A673 (cell line): ENCODE data around the gene SETD3. TPM values are rescaled to one million over a fixed set of nuclear protein-coding genes. Genes with fewer than 3 reads are reported as not detected.

Source experiments
- BruUV-seq: library from RNA; stranded (reverse); fragments of 400-500 nt; replicated peaks from 2 replicates; lab custom pipeline; 2021; lab: Mats Ljungman, UMichigan
- CTCF ChIA-PET: fragments of 300-600 bp; sonication (Branson Sonifier 250); formaldehyde crosslinking; loops from one replicate; lab custom pipeline; 2022; ENCODE audit warnings: antibody characterized with exemption; lab: Charles Lee
- POLR2A ChIA-PET: fragments of 300-600 bp; sonication (Branson Sonifier 250); formaldehyde crosslinking; loops from one replicate; lab custom pipeline; 2022; ENCODE audit warnings: antibody characterized with exemption; ENCODE audit not compliant: low non-redundant PET; lab: Charles Lee
- DNase-seq: peaks from one replicate; pipeline ENCODE4 v3.0.0-alpha.2; 2015; ENCODE audit warnings: low spot score
- H3K27ac ChIP-seq: fragments of 200-600 bp; sonication (generic); 2 replicates; pipeline ENCODE4 v1.5.1; 2016; ENCODE audit warnings: mixed run types, low read depth, mild to moderate bottlenecking, mixed read lengths, antibody characterized with exemption, low read length; ENCODE audit not compliant: poor library complexity, severe bottlenecking
- H3K27me3 ChIP-seq: fragments of 200-600 bp; sonication (generic); replicated peaks from 2 replicates; pipeline ENCODE4 v1.6.1; 2017; ENCODE audit warnings: mixed run types, low read depth, mild to moderate bottlenecking, mixed read lengths, antibody characterized with exemption, low read length; ENCODE audit not compliant: insufficient read depth, poor library complexity
- H3K36me3 ChIP-seq: fragments of 200-600 bp; sonication (generic); 2 replicates; pipeline ENCODE4 v1.6.1; 2016; ENCODE audit warnings: mixed run types, mild to moderate bottlenecking, mixed read lengths, antibody characterized with exemption, low read length; ENCODE audit not compliant: insufficient read depth, poor library complexity, severe bottlenecking
- H3K4me1 ChIP-seq: fragments of 200-600 bp; sonication (generic); 2 replicates; pipeline ENCODE4 v1.6.1; 2017; ENCODE audit warnings: mixed run types, mild to moderate bottlenecking, mixed read lengths, antibody characterized with exemption, low read length; ENCODE audit not compliant: insufficient read depth, poor library complexity, severe bottlenecking
- H3K4me3 ChIP-seq: fragments of 200-600 bp; sonication (generic); 2 replicates; pipeline ENCODE4 v1.5.1; 2016; ENCODE audit warnings: low read depth, mixed run types, mild to moderate bottlenecking, mixed read lengths, low read length; ENCODE audit not compliant: poor library complexity, severe bottlenecking
- H3K9me3 ChIP-seq: fragments of 200-600 bp; sonication (generic); 2 replicates; pipeline ENCODE4 v1.6.1; 2016; ENCODE audit warnings: mixed run types, low read depth, mild to moderate bottlenecking, mixed read lengths, antibody characterized with exemption, low read length; ENCODE audit not compliant: poor library complexity, severe bottlenecking
- EZH2 ChIP-seq: fragments of 200-600 bp; sonication (generic); IDR thresholded peaks from 2 replicates; pipeline ENCODE4 v1.6.1; 2017; ENCODE audit warnings: borderline replicate concordance, low read depth, mild to moderate bottlenecking, mixed read lengths, antibody characterized with exemption, low read length; ENCODE audit not compliant: poor library complexity, severe bottlenecking
- intact Hi-C: fragments of 100-400 bp; cut with micrococcal nuclease; formaldehyde crosslinking; loops from one replicate; pipeline ENCODE4 v1.10.0; 2022; ENCODE audit not compliant: unreplicated experiment
- total RNA-seq: library from RNA; stranded (reverse); gene quantifications from 2 replicates; pipeline ENCODE4 v1.2.3, GENCODE V29; 2021
- TF ChIP-seq, protein P1 (sequence below): fragments of 300-800, 200-600 bp; sonication (generic); conservative IDR thresholded peaks from 2 replicates; pipeline ENCODE4 v1.5.1; 2017; ENCODE audit warnings: low read depth, mild to moderate bottlenecking, antibody characterized with exemption, low read length, moderate library complexity, mixed read lengths

The SETD3 gene
- total RNA-seq, 1 experiment from 2014 or later, result 46.4 TPM

DNA sequence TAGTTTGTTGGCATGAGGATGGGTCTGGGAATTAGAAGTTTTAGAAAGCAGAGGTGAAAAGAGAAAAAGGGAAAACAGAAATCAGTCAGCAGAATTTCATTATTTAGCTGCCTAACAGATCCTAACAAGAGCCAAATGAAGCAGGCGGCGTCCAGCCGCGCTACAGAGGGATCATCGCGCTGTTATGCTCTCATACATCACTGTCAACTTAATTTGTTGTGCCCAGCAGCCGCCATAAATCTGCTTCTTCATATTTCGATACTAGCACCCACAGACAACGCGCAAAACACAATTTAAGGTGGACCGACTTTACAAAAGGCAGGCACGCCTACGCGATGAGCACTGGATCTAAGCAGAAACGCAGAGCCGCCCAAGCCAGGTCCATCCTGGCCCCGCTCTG, 66.7 kb downstream of the SETD3 start:
- BruUV-seq, result no TSS peak
- no peak overlapping the region for H3K27ac ChIP-seq
- no peak overlapping the region for H3K4me3 ChIP-seq
- intact Hi-C loops, result loop anchor here (2.0 kb wide), 1 partner anchor 139 kb away; no protein-coding TSS in a partner anchor
- ChIA-PET CTCF (interaction anchor here (1.1 kb wide), 1 partner anchor 20 kb away, joined by 4 read pairs; no protein-coding TSS in a partner anchor), POLR2A (no interaction called here)
- peaks cover 22% of the 10 kb centered on the region for H3K4me1 ChIP-seq
- no peak for TF ChIP-seq EZH2
- TF ChIP-seq, protein P1, sequence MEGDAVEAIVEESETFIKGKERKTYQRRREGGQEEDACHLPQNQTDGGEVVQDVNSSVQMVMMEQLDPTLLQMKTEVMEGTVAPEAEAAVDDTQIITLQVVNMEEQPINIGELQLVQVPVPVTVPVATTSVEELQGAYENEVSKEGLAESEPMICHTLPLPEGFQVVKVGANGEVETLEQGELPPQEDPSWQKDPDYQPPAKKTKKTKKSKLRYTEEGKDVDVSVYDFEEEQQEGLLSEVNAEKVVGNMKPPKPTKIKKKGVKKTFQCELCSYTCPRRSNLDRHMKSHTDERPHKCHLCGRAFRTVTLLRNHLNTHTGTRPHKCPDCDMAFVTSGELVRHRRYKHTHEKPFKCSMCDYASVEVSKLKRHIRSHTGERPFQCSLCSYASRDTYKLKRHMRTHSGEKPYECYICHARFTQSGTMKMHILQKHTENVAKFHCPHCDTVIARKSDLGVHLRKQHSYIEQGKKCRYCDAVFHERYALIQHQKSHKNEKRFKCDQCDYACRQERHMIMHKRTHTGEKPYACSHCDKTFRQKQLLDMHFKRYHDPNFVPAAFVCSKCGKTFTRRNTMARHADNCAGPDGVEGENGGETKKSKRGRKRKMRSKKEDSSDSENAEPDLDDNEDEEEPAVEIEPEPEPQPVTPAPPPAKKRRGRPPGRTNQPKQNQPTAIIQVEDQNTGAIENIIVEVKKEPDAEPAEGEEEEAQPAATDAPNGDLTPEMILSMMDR, result no peak
- no peaks in the 10 kb centered on the region for H3K27me3 ChIP-seq
- peaks cover 7% of the 10 kb centered on the region for H3K36me3 ChIP-seq
- no peaks in the 10 kb centered on the region for H3K9me3 ChIP-seq
- DNase-seq, result no peak

DNA sequence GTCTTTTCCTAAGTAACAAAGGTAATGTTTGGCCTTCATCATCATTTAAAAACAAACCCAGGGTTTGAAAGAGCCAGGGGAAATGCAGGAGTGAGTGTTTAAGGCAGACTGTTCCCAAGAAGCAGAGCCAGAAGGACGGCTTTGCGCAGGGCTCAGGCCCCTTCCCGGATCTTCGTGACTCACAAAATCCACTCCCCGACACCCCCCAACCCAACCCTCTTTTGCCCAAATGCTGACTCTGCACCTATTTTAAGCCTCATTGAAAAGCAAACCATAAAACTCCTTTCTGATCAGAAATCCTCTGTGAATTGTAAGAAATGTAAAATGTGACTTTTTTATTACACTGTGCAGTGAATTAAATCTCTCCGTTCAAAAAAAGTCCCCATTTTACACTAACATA, 67.5 kb downstream of the SETD3 start:
- TF ChIP-seq, protein P1, result no peak
- TF ChIP-seq EZH2, result no peak
- no peaks in the 10 kb centered on the region for H3K27me3 ChIP-seq
- H3K9me3 ChIP-seq, result no peaks in the 10 kb centered on the region
- peaks cover 22% of the 10 kb centered on the region for H3K4me1 ChIP-seq
- no peak overlapping the region for H3K4me3 ChIP-seq
- peaks cover 7% of the 10 kb centered on the region for H3K36me3 ChIP-seq
- ChIA-PET CTCF (no interaction called here), POLR2A (no interaction called here)
- H3K27ac ChIP-seq, result no peak overlapping the region
- no peak for DNase-seq
- no TSS peak for BruUV-seq
- intact Hi-C loops, result no loop called here

DNA sequence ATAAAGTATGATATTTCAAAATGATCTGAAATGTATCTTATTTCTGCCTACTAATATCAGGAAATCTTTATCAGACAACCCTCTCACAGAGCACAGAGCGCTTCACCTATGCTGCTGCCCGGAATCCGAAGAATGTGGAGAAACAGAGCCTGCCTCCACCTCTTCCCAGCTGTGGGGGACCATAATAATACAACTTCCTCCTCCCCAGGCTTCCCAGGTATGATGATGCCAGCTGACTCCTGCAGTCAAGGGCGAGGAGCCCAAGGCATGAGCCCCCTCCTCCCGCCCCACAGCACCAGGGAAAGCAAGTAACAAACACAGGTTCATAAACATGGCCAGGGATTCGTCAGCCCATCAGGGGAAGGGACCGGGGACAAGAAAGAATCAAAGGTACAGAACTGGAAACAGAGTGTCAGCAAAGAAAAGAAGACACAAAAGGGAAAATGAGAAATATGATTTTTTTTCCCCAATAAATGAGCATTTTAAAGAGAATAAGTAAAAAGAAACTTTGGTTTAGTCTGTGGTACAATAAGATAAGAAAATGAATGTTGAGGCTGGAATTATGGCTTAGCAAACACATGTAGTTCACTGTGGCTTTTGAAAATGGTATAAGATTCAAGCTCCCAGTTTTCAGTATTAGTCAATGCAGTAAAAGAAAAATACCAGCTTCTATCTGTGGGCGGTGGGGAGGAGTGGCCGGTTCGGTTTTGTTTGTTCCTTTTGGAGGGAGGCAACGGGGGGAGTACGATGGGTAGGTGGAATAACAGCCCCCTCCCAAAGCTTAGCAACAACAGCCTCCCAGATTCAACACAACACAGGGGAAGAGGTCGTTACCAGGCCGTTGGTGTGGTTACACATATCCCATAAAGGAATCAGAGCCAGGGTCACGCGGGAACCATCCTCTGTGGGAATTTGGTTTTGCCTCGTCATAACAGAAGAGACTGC, 68.3 kb downstream of the SETD3 start:
- H3K27me3 ChIP-seq, result no peaks in the 10 kb centered on the region
- no peak overlapping the region for H3K4me3 ChIP-seq
- TF ChIP-seq EZH2, result no peak
- TF ChIP-seq, protein P1, result no peak
- DNase-seq, result no peak
- POLR2A ChIA-PET, result no interaction called here
- no peaks in the 10 kb centered on the region for H3K9me3 ChIP-seq
- H3K36me3 ChIP-seq, result peaks cover 7% of the 10 kb centered on the region
- BruUV-seq, result no TSS peak
- H3K27ac ChIP-seq, result no peak overlapping the region
- intact Hi-C loops, result no loop called here
- peaks cover 22% of the 10 kb centered on the region for H3K4me1 ChIP-seq
- CTCF ChIA-PET, result no interaction called here
